PFSK-1 (cell line): Measurements from ENCODE around the gene ZBTB16.

Experiments used
- POLR2AphosphoS5 ChIP-seq: IDR thresholded peaks from 2 replicates; pipeline ENCODE4 v1.6.1; 2012; ENCODE audit warnings: low read depth, mild to moderate bottlenecking, control low read depth, low read length, moderate library complexity
- SIN3A ChIP-seq: IDR thresholded peaks from 2 replicates; pipeline ENCODE4 v1.6.1; 2012; ENCODE audit warnings: mild to moderate bottlenecking, low read length, moderate library complexity, borderline replicate concordance; ENCODE audit not compliant: insufficient read depth
- TAF1 ChIP-seq: IDR thresholded peaks from 2 replicates; pipeline ENCODE4 v1.6.1; 2012; ENCODE audit warnings: low read length, control low read depth, borderline replicate concordance; ENCODE audit not compliant: insufficient read depth
- TF ChIP-seq, protein P1 (sequence below), 2 experiments: IDR thresholded peaks; 2 replicates each; pipeline versions ENCODE4 v1.6.1 to v1.8.0; 2011 to 2012; ENCODE audit warnings: low read depth in 2 of 2, low read length in 2 of 2, control low read depth in 1 of 2, inconsistent platforms in 1 of 2, mild to moderate bottlenecking in 1 of 2, moderate library complexity in 1 of 2; ENCODE audit not compliant: insufficient read depth in 1 of 2

GRCh38 chr11:114059278-114059983, at the start of gene ZBTB16:
- TF ChIP-seq POLR2AphosphoS5 (no peak), TAF1 (peak; percentile 28; the same call in 1 of the 2 replicates), SIN3A (0 out of 2 replicates have a peak, but pooled peaks have one; percentile 9)
- TF ChIP-seq, protein P1, sequence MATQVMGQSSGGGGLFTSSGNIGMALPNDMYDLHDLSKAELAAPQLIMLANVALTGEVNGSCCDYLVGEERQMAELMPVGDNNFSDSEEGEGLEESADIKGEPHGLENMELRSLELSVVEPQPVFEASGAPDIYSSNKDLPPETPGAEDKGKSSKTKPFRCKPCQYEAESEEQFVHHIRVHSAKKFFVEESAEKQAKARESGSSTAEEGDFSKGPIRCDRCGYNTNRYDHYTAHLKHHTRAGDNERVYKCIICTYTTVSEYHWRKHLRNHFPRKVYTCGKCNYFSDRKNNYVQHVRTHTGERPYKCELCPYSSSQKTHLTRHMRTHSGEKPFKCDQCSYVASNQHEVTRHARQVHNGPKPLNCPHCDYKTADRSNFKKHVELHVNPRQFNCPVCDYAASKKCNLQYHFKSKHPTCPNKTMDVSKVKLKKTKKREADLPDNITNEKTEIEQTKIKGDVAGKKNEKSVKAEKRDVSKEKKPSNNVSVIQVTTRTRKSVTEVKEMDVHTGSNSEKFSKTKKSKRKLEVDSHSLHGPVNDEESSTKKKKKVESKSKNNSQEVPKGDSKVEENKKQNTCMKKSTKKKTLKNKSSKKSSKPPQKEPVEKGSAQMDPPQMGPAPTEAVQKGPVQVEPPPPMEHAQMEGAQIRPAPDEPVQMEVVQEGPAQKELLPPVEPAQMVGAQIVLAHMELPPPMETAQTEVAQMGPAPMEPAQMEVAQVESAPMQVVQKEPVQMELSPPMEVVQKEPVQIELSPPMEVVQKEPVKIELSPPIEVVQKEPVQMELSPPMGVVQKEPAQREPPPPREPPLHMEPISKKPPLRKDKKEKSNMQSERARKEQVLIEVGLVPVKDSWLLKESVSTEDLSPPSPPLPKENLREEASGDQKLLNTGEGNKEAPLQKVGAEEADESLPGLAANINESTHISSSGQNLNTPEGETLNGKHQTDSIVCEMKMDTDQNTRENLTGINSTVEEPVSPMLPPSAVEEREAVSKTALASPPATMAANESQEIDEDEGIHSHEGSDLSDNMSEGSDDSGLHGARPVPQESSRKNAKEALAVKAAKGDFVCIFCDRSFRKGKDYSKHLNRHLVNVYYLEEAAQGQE (IDR thresholded peaks at IDR 0.05; ENCODE audit: insufficient read depth in 1 of 2, low read depth in 2 of 2, low read length in 2 of 2) = no peak
